Measurements from ENCODE around the gene BNIP3.

DNA sequence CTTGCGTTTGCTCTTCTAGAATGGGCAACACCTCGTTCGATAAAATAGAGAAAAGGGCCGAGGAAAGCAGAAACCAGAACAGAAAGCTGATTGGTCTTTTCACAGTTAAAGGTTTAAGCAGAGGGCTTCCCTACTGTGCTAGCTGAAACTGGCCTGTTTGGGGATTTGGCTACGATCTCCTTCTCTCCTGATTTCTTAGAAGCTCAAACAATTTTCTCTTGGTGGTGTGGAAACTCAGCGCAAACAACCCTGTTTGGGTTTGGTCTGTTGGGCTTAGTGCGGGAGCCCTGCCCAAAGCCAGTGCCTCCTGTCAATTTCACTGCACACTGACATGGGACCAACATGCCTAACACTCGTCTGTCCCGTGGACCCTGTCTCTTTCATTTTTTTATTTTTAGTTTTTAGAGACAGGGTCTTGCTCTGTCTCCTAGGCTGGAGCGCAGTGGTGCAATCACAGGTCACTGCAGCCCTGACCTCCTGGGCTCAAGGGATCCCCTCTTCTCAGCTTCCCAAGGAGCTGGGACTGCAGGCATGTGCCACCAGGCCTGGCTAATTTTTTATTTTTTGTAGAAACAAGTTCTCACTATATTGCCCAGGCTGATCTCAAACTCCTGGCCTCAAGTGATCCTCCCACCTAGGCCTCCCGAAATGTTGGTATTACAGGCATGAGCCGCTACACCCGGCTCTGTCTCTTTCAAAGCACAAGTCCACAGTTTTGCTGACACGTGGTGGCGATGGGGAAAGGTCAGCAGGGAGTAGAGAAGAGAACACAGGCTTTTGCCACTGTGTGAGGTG is 16.5 kb upstream of the BNIP3 start:
- TF ChIP-seq, protein P1, sequence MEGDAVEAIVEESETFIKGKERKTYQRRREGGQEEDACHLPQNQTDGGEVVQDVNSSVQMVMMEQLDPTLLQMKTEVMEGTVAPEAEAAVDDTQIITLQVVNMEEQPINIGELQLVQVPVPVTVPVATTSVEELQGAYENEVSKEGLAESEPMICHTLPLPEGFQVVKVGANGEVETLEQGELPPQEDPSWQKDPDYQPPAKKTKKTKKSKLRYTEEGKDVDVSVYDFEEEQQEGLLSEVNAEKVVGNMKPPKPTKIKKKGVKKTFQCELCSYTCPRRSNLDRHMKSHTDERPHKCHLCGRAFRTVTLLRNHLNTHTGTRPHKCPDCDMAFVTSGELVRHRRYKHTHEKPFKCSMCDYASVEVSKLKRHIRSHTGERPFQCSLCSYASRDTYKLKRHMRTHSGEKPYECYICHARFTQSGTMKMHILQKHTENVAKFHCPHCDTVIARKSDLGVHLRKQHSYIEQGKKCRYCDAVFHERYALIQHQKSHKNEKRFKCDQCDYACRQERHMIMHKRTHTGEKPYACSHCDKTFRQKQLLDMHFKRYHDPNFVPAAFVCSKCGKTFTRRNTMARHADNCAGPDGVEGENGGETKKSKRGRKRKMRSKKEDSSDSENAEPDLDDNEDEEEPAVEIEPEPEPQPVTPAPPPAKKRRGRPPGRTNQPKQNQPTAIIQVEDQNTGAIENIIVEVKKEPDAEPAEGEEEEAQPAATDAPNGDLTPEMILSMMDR (IDR thresholded peaks at IDR 0.05; ENCODE audit: low read depth, low read length), result no peak
- no peak for TF ChIP-seq EZH2phosphoT487 (IDR thresholded peaks at IDR 0.05; ENCODE audit: low read depth)

Measured in OCI-LY3 (cell line).